GM23338 (cell line): ENCODE data around the gene EXOC4.

ENCODE experiments used
- CREB1 ChIP-seq: fragments of 250-450 bp; sonication (Bioruptor Pico); IDR thresholded peaks from 2 replicates; pipeline ENCODE4 v1.5.0; 2020; ENCODE audit warnings: low read depth, mild to moderate bottlenecking, moderate library complexity
- EZH2 ChIP-seq: fragments of 200-600 bp; sonication (generic); IDR thresholded peaks from one replicate; pipeline ENCODE4 v1.8.0; 2017; ENCODE audit warnings: antibody characterized with exemption, mild to moderate bottlenecking, low read depth; ENCODE audit not compliant: unreplicated experiment
- EZH2phosphoT487 ChIP-seq: fragments of 200-600 bp; sonication (generic); IDR thresholded peaks from one replicate; pipeline ENCODE4 v1.8.1; 2018; ENCODE audit warnings: antibody characterized with exemption; ENCODE audit not compliant: unreplicated experiment
- JUNB ChIP-seq: IDR thresholded peaks from one replicate; pipeline ENCODE4 v1.6.1; 2016; ENCODE audit warnings: antibody characterized with exemption; ENCODE audit not compliant: unreplicated experiment
- NANOG ChIP-seq: IDR thresholded peaks from 2 replicates; pipeline ENCODE4 v1.6.1; 2016; ENCODE audit warnings: antibody characterized with exemption, borderline replicate concordance
- POLR2AphosphoS5 ChIP-seq: IDR thresholded peaks from 2 replicates; pipeline ENCODE4 v1.6.1; 2016; ENCODE audit warnings: antibody characterized with exemption, low read depth
- ZNF114 ChIP-seq: fragments of 250-450 bp; sonication (Bioruptor Pico); IDR thresholded peaks from 2 replicates; pipeline ENCODE4 v1.5.0; 2020; ENCODE audit warnings: mild to moderate bottlenecking, moderate library complexity
- ZNF331 ChIP-seq: fragments of 250-450 bp; sonication (Bioruptor Pico); IDR thresholded peaks from 2 replicates; pipeline ENCODE4 v1.5.0; 2020; ENCODE audit warnings: low read depth, mild to moderate bottlenecking, moderate library complexity
- TF ChIP-seq, protein P1 (sequence below), 2 experiments: fragments of 200-600 bp in 1 of 2; sonication (generic) in 1 of 2; conservative IDR thresholded peaks; 2 replicates each; pipeline versions ENCODE4 v1.5.1 to v1.6.1; 2016 to 2017; ENCODE audit warnings: antibody characterized with exemption in 2 of 2, low read depth in 2 of 2, mild to moderate bottlenecking in 2 of 2, moderate library complexity in 1 of 2
- TF ChIP-seq, protein P2 (sequence below): fragments of 250-450 bp; sonication (Bioruptor Pico); IDR thresholded peaks from 2 replicates; pipeline ENCODE4 v1.5.0; 2020; ENCODE audit warnings: mild to moderate bottlenecking, moderate library complexity
- TF ChIP-seq, protein P3 (sequence below): IDR thresholded peaks from one replicate; pipeline ENCODE4 v1.6.1; 2018; ENCODE audit warnings: antibody characterized with exemption; ENCODE audit not compliant: unreplicated experiment

DNA sequence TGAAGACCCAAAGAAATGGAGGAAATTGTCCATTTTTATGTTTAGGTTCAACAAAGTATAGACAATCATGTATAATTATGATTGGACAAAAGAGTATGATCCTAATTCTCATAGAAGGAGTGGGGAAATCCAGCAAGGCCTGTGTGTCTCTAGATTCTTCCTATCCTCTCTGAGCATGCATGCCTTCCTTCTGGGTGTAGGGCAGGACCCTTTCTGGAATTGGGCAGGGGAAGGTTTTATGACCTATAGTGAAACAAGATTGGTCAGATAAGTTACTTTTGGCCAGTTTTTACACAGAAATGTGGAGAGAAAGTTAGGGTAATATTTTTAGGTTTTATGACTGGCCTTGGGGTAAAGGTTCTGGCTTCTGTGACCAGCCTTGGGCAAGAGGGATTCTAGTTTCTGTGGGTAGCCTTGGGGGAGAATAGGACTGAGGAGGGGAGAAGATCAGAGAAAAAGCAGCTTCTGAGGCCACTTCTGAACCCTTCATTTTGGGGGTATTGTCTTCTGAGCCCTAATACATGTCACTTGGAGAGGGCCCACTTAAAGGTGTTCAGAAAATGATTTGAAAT, 289.4 kb downstream of the EXOC4 start:
- TF ChIP-seq, protein P1, sequence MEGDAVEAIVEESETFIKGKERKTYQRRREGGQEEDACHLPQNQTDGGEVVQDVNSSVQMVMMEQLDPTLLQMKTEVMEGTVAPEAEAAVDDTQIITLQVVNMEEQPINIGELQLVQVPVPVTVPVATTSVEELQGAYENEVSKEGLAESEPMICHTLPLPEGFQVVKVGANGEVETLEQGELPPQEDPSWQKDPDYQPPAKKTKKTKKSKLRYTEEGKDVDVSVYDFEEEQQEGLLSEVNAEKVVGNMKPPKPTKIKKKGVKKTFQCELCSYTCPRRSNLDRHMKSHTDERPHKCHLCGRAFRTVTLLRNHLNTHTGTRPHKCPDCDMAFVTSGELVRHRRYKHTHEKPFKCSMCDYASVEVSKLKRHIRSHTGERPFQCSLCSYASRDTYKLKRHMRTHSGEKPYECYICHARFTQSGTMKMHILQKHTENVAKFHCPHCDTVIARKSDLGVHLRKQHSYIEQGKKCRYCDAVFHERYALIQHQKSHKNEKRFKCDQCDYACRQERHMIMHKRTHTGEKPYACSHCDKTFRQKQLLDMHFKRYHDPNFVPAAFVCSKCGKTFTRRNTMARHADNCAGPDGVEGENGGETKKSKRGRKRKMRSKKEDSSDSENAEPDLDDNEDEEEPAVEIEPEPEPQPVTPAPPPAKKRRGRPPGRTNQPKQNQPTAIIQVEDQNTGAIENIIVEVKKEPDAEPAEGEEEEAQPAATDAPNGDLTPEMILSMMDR (conservative IDR thresholded peaks at IDR 0.05; ENCODE audit: low read depth in 2 of 2), result no peak
- TF ChIP-seq EZH2 (no peak), POLR2AphosphoS5 (no peak), CREB1 (CRISPR knock-in tag) (no peak), ZNF331 (CRISPR knock-in tag) (no peak), EZH2phosphoT487 (no peak), JUNB (no peak), ZNF114 (CRISPR knock-in tag) (no peak), NANOG (no peak)
- TF ChIP-seq, protein P2, sequence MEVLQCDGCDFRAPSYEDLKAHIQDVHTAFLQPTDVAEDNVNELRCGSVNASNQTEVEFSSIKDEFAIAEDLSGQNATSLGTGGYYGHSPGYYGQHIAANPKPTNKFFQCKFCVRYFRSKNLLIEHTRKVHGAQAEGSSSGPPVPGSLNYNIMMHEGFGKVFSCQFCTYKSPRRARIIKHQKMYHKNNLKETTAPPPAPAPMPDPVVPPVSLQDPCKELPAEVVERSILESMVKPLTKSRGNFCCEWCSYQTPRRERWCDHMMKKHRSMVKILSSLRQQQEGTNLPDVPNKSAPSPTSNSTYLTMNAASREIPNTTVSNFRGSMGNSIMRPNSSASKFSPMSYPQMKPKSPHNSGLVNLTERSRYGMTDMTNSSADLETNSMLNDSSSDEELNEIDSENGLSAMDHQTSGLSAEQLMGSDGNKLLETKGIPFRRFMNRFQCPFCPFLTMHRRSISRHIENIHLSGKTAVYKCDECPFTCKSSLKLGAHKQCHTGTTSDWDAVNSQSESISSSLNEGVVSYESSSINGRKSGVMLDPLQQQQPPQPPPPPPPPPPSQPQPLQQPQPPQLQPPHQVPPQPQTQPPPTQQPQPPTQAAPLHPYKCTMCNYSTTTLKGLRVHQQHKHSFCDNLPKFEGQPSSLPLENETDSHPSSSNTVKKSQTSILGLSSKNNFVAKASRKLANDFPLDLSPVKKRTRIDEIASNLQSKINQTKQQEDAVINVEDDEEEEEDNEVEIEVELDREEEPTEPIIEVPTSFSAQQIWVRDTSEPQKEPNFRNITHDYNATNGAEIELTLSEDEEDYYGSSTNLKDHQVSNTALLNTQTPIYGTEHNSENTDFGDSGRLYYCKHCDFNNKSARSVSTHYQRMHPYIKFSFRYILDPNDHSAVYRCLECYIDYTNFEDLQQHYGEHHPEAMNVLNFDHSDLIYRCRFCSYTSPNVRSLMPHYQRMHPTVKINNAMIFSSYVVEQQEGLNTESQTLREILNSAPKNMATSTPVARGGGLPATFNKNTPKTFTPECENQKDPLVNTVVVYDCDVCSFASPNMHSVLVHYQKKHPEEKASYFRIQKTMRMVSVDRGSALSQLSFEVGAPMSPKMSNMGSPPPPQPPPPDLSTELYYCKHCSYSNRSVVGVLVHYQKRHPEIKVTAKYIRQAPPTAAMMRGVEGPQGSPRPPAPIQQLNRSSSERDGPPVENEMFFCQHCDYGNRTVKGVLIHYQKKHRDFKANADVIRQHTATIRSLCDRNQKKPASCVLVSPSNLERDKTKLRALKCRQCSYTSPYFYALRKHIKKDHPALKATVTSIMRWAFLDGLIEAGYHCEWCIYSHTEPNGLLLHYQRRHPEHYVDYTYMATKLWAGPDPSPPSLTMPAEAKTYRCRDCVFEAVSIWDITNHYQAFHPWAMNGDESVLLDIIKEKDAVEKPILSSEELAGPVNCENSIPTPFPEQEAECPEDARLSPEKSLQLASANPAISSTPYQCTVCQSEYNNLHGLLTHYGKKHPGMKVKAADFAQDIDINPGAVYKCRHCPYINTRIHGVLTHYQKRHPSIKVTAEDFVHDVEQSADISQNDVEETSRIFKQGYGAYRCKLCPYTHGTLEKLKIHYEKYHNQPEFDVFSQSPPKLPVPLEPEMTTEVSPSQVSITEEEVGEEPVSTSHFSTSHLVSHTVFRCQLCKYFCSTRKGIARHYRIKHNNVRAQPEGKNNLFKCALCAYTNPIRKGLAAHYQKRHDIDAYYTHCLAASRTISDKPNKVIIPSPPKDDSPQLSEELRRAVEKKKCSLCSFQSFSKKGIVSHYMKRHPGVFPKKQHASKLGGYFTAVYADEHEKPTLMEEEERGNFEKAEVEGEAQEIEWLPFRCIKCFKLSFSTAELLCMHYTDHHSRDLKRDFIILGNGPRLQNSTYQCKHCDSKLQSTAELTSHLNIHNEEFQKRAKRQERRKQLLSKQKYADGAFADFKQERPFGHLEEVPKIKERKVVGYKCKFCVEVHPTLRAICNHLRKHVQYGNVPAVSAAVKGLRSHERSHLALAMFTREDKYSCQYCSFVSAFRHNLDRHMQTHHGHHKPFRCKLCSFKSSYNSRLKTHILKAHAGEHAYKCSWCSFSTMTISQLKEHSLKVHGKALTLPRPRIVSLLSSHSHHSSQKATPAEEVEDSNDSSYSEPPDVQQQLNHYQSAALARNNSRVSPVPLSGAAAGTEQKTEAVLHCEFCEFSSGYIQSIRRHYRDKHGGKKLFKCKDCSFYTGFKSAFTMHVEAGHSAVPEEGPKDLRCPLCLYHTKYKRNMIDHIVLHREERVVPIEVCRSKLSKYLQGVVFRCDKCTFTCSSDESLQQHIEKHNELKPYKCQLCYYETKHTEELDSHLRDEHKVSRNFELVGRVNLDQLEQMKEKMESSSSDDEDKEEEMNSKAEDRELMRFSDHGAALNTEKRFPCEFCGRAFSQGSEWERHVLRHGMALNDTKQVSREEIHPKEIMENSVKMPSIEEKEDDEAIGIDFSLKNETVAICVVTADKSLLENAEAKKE, result no peak
- TF ChIP-seq, protein P3, sequence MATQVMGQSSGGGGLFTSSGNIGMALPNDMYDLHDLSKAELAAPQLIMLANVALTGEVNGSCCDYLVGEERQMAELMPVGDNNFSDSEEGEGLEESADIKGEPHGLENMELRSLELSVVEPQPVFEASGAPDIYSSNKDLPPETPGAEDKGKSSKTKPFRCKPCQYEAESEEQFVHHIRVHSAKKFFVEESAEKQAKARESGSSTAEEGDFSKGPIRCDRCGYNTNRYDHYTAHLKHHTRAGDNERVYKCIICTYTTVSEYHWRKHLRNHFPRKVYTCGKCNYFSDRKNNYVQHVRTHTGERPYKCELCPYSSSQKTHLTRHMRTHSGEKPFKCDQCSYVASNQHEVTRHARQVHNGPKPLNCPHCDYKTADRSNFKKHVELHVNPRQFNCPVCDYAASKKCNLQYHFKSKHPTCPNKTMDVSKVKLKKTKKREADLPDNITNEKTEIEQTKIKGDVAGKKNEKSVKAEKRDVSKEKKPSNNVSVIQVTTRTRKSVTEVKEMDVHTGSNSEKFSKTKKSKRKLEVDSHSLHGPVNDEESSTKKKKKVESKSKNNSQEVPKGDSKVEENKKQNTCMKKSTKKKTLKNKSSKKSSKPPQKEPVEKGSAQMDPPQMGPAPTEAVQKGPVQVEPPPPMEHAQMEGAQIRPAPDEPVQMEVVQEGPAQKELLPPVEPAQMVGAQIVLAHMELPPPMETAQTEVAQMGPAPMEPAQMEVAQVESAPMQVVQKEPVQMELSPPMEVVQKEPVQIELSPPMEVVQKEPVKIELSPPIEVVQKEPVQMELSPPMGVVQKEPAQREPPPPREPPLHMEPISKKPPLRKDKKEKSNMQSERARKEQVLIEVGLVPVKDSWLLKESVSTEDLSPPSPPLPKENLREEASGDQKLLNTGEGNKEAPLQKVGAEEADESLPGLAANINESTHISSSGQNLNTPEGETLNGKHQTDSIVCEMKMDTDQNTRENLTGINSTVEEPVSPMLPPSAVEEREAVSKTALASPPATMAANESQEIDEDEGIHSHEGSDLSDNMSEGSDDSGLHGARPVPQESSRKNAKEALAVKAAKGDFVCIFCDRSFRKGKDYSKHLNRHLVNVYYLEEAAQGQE, result no peak
